HG03159 (cell line): Measurements from ENCODE around the gene RAD54L.
"Not testable (repeated sequence)": the region's sequence is repeated elsewhere in the genome, so short reads cannot be mapped to it uniquely, and the experiment has no call there.

Experiments
- ATAC-seq: cut with Tn5 transposase; IDR thresholded peaks from one replicate; pipeline ENCODE4 v1.9.1; 2021; ENCODE audit warnings: mild to moderate bottlenecking, moderate library complexity; ENCODE audit not compliant: unreplicated experiment

RAD54L gene

GRCh38 chr1:46238865-46239264, 8.7 kb upstream of the RAD54L start:
- ATAC-seq, result not testable (repeated sequence)

DNA sequence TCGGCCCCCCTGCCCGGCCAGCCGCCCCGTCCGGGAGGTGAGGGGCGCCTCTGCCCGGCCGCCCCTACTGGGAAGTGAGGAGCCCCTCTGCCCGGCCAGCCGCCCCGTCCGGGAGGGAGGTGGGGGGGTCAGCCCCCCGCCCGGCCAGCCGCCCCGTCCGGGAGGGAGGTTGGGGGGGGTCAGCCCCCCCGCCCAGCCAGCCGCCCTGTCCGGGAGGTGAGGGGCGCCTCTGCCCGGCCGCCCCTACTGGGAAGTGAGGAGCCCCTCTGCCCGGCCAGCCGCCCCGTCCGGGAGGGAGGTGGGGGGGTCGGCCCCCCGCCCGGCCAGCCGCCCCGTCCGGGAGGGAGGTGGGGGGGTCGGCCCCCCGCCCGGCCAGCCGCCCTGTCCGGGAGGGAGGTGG, 5.8 kb upstream of the RAD54L start:
- ATAC-seq, result not testable (repeated sequence)

GRCh38 chr1:46242918-46243317, 4.6 kb upstream of the RAD54L start:
- ATAC-seq, result no peak

DNA sequence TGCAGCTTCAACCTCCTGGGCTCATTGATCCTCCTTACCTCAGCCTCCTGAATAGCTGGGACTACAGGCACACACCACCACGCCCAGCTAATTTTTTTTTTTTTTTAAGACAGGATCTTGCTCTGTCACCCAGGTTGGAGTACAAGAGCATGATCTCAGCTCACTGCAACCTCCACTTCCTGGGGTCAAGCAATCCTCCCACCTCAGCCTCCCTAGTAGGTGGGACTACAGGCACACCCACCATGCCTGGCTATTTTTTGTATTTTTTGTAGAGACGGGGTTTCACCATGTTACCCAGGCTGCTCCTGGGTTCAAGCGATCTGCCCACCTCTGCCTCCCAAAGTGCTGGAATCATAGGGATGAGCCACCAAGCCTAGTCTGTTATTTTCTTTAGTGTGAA, 3.7 kb upstream of the RAD54L start:
- not testable (repeated sequence) for ATAC-seq

DNA sequence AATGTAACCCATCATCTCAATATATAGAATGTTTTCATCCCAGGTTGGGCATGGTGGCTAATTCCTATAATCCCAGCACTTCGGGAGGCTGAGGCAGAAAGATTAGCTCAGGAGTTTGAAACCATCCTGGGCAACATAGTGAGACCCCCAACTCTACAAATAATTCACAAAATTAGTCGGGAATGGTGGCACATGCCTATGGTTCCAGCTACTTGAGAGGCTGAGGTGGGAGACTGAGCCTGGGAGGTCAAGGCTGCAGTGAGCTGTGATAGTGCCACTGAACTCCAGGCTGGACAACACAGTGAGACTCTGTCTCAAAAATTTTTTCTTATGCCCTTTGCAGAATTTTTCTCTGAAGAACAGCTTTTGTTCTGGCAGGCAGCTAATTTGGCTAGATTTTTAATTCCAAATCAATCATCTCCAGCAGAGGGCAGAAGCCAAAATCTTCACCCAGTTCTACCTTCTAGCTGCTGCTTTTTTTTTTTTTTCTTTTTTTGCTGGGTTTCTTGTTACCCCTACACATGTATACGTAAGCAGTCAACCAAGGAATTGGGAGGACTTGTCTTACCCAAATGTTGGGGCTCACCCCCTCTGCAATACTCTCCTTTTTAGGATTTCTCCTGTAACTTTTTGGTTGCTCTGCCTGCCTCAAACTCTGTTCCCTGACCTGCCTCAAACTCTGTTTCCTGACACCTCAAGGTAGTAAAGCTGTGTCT, 2.7 kb upstream of the RAD54L start:
- no peak for ATAC-seq

- not testable (repeated sequence) for ATAC-seq
Measured at GRCh38 chr1:46246136-46246535, 1.4 kb upstream of the RAD54L start.

DNA sequence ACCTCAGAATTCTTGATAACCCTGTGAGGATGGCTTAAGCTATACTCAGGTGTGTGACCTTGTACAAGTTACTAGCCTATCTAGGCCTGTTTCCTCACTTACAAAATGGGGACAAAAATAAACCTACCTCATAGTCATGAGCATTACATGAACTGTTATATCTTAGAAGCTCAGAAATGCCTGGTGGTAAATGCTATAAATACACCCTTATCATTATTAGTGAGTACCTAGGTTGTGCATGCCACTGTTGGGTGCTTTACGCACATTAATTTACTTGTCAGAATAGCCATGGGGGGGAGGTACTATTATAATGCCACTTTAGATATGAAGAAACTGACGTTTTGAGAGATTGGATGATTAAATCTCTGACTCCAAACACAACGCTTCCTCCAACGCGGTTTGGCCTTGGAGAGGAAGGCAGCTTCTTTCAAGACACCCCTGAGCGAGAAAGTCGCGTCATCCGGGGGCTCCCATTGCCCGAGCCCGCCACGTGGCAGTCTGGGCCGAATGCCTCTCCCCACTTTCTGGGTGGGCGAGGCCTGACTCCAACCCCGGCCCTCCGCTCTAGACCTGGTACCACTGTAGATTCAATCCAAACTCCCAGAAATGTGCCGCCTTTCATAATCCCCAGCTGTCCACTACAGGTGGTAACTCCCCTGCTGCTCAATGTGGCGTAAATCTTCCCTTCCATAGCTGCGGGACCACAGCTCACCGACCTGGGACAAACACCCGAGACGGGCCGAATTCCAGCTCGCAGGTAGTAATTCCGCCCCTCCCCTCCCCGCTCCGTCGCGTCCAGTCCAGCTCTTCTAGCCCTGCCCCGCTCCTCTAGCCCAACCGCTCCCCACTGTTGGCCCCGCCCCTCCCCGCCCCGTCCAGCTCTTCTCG, 771 bp upstream of the RAD54L start:
- peak; percentile 42 for ATAC-seq

DNA sequence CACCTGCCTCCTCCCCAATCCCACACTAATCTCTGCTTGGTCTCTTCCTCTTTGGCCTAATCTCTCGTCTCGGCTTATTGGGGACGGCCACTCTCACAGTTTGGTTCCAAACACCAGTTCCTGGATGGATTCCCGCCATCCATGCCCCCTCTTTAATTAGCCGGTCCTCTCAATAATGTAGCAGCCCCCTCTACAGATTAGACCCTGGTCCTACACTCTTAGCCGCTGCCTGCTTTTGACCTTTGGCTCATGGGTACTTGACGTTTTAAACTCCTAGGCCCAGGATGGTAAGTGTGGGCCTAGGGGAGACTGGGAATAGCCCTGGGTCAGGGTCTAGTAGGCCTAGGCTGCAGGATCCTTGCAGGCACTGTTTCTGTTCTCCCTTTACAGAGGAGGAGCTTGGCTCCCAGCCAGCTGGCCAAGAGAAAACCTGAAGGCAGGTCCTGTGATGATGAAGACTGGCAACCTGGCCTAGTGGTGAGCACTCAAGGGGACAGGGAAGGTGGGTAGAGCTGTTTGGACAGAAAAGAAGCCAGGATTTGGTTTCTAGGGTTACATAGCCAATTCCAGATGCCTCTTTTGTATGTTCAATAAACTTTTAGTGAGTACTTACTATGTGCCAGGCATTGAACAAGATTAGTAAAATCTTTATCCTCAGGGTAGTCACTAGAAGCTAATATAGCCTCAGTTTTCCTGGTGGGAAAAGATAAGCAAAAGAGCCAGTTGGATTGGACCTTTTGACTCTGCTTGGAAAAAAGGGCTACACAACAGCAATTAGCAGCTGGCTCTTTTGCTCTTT, 758 bp downstream of the RAD54L start:
- no peak for ATAC-seq

DNA sequence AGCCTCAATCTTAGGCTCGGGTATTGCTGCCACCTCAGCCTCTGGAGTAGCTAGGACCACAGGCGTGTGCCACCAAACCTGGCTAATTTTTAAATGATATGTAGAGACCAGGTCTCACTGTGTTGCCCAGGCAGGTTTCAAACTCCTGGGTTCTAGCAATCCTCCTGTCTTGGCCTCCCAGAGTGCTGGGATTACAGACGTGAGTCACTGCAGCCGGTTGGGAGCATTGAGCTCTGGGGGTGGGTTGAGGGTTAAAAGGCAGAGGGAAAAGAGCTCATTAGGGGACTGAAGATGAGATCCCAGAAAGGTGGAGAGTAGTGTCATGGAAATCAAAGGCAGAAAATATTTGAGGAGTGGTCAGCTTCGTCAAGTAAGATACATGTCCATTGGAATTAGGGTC, 7.1 kb downstream of the RAD54L start:
- ATAC-seq, result no peak

- ATAC-seq, result no peak
Measured at GRCh38 chr1:46256523-46256922, 9.0 kb downstream of the RAD54L start.

DNA sequence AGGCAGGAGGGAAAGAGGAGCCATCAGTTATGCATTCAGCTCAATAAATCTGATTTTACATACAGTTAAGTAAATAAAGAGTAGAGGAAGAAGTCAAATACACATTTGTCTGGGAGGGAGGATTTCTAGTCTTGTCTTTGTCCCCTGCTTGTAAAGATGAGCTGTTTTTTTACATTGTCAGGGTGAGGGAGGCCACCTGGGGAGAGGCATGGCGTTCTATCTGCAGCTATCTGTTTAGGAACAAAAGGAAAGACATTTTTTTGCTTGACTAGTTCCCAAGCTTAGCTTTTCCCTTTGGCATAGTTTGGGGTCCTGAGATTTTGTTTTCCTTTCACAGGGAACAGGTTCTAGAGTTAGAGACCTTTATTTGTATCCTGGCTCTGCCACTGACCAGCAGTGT, 14.9 kb downstream of the RAD54L start:
- ATAC-seq, result no peak

GRCh38 chr1:46263146-46263545, 15.6 kb downstream of the RAD54L start:
- no peak for ATAC-seq

DNA sequence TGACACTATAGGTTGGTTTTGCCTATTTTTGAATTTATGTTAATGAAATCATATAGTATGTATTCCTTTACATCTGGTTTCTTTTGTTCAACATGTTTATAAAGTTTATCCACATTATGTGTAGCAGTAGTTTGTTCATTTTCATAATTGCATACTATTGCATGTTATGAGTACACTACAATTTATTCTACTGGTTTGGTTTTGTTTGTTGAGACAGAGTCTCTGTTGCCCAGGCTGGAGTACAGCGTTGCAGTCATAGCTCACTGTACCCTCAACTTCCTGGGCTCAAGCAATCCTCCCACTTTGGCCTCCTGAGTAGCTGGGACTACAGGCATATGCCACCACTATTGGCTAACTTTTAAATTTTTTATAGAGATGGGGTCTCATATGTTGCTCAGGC, 21.0 kb downstream of the RAD54L start:
- no peak for ATAC-seq

- no peak for ATAC-seq
Measured at GRCh38 chr1:46274225-46275029, 26.9 kb downstream of the RAD54L start.

GRCh38 chr1:46275030-46275337, 27.4 kb downstream of the RAD54L start:
- no peak for ATAC-seq

GRCh38 chr1:46277658-46278373, 30.3 kb downstream of the RAD54L start:
- no peak for ATAC-seq

DNA sequence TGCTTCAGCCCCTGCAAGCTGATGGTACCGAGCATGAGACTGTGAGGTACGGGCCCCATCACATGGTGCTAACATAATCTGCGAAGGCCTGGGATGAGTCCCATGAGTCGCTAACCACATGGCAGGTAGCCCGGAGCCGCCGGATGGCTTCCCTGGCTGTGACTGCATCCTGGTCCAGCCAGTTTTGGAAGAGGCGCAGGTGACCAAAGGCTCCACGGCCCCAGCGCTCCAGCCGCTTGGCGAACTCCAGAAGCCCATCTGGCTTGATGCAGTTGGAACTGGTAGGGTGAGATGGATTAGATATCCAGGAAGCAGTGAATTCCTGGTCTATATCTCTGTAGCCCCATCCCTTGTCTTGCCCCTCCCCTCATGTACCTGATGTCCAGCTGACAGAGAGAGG, 31.2 kb downstream of the RAD54L start:
- ATAC-seq, result no peak

DNA sequence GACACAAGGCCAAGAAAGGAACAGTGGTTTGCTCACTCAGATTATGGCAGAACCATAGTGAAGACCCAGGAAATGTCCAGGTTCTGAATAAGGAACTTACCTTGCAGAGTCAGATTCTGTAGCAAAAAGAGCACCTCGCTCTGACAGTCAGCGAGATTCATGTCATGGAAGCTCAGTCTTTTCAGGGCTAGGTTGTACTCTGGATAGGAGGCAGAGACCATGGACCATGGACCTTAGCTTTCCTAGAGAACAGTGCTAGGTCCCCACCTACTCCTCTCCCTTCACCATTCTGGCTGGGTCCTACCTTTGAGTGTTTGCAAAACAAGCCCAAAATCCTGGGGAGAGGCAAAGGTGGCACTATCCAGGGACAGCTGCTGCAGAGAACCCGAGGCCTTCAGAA, 32.5 kb downstream of the RAD54L start:
- no peak for ATAC-seq

DNA sequence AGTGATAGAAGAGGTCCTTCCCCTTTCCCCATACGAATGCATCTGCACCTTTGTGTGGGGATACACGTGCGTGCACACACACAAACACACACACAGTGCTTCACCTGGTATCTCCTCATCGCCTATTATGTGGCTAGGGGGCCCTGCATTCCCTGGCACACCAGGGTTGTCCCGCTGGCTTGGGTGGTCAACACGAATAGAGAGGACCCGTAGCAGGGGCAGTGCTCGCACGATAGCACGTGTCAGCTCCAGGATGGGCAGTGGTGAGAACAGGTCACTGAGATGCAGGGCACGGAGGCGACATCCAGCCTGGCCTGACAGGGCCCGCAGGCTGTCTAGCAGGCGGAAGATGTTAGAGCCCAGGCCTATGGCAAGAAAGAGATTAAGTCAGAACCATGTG, 33.5 kb downstream of the RAD54L start:
- ATAC-seq, result no peak

GRCh38 chr1:46284058-46284457, 36.5 kb downstream of the RAD54L start:
- no peak for ATAC-seq
